Colon (tissue), 2 donors: Measurements from ENCODE around the gene LGALS3.
"Not testable (repeated sequence)": the region's sequence is repeated elsewhere in the genome, so short reads cannot be mapped to it uniquely, and the experiment has no call there.

Experiments used
- FAIRE-seq: peaks from 2 replicates; lab custom pipeline; 2012; peaks lifted over from hg19 to GRCh38; lab: Jason Lieb, UNC
- donor health status: control.
- donor health status: control.

The LGALS3 gene

DNA sequence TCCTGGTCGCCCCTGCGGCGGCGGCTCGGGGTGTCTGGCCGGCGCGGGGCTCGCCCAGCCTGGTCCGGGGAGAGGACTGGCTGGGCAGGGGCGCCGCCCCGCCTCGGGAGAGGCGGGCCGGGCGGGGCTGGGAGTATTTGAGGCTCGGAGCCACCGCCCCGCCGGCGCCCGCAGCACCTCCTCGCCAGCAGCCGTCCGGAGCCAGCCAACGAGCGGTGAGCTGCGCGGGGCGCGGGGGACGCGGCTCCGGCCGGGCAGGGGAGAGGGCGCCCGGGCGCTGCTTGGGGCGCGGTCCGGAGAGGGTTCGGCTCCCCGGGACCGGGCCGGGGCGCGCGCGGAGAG, at the start of gene LGALS3:
LGALS3 (plus strand) TSS at position 167 of the 342 bp plus-strand sequence. CDS start 8,122 bp downstream, outside the sequence.
- FAIRE-seq, result no peak

DNA sequence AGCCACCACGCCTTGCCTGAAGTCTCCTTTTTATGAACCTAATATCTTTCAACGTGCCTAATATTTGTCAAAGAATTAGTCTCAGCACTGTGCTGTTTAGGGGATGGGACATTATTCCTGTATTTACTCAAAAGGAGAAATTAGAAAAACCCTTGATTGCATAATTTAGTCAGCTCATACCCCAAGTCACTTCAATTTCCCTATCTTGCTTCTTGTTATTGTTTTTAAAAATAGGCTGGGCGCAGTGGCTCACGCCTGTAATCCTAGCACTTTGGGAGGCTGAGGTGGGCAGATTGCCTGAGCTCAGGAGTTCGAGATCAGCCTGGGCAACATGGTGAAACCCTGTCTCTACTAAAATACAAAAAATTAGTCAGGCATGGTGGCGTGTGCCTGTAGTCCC, 49.1 kb upstream of the LGALS3 start:
- FAIRE-seq, result not testable (repeated sequence)

DNA sequence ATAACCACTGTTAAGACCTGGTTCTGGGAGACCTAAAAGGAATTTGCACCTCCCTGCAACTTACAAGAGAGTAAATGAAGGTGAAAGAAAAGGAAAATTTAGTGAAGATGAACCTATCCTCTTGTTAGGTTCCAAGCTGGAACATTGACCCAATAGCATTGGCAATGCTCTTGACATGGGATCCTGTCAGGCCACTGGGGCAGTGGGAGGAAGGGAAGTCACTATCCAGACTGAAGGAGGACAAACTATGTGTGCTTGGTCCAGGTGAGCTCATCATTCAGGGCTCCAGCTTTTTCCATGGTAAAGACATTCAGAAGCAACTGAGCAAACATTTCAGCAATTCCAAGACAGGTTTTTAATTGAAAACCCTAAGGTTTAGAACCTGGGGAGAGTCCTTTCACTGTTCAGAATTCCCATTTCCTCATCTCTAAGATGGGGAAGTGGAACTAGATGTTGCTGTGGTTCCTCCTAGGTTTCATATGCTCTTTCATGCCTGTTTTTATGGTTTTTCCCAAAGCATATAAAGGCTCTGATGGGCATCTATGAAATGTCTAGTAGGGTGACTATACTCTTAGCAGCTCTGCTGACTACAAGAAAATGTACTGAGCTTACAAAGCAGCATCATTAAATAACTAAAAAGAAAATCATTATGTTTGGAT, 44.5 kb upstream of the LGALS3 start:
- no peak for FAIRE-seq

DNA sequence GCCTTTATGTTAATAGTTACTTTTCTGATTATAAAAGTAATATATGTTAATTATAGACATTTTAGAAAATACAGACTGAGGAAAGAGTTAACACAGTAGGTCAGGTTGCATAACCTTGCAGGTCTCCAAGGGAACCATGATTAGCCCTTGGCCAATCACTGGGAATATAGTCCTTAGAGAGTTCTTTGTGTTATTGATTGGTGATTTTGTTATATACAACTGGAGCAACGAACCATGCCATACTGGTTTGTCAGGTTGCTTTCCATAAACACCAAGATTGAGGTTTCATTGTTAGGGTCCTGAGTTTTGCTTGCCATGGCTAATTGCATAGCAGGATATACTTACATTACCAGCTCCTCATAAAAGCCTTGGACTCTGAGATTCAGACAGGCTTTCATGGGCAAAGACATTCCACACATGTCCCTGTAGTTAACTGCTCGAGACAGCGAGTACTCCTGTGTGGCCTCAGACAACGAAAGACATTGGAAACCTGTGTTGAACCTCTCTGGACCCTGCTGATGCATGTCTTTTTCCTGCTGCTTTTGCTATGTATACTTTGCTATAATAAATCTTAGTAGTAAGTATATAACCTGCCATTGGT, 43.9 kb upstream of the LGALS3 start:
- no peak for FAIRE-seq

DNA sequence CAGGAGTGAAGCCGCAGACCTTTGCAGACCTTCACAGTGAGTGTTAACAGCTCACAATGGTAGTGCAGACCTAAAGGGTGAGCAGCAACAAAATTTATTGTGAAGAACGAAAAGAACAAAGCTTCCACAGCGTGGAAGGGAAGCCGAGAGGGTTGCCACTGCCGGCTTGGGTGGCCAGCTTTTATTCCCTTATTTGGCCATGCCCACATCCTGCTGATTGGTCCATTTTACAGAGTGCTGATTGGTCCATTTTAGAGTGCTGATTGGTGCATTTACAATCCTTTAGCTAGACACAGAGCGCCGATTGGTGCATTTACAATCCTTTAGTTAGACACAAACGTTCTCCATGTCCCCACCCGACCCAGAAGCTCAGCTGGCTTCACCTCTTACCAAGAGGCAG, 42.1 kb upstream of the LGALS3 start:
- FAIRE-seq, result no peak

DNA sequence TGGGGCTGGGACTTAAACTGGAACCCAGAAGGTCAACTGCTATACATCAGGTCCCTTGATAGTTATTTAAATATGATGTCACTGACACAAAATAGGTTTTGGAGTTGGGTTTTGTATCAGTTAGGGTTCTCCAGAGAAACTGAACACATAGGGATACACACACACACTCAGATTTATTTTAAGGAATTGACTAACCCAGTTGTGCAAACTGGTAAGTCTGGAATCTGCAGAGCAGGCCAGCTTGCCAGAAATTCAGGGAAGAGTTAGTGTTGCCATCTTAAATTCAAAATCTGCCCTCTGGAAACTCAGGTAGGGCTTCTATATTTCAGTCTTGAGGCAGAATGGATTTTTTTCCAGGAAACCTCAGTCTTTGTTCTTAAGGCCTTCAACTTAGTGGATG, 40.7 kb upstream of the LGALS3 start:
- no peak for FAIRE-seq

DNA sequence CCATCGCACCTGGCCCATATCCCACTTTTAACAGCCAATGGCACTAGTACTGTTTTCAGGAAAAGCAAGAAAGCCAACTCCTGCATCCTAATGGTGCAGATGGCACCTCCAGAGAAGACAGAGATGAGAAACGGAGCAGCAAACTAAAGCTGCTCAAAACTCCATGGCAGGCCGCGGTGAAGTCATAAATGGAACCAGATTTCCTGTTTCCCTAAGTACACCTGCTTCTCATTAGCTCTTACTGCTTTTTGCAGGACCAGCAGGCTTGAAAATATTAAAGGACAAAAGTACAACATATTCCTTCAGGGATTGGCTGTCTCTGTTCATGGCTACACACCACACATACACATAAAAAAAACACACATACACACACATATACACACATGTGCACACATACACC, 36.7 kb upstream of the LGALS3 start:
- no peak for FAIRE-seq

DNA sequence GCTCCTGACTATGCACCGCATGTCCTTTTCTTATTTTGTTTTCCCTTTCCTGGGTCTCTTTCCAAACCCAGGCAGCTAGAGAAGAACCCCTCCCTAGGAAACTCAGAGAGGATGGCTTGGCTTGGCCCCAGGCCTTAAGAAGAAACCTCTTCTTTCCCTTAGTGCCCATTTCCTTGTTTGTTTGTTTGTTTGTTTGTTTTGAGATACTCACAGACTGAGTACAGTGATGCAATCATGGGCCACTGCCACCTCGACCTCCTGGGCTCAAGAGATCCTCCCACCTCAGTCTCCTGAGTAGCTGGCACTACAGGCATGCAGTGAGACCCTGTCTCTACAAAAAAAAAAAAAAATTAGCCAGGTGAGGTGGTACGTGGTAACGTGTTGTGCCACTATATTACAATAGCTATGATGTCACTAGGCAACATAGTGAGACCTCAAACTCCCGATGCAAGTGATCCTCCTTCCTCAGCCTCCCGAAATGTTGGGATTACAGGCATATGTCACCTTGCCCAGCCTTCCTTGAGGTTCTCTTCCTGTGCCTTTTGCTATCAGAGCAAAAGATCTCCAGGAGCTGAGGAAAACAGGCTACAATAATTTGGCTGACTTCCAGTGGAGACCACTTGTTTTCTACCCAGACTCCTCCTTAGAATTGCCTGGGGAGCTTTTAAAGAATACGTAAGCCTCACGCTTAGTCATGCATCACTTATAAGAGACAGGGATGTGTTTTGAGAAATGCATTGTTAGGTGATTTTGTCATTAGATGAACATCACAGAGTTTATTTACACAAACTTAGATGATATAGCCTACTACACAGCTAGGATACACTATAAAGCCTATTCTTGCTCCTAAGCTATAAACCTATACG, 34.5 kb upstream of the LGALS3 start:
- no peak for FAIRE-seq

DNA sequence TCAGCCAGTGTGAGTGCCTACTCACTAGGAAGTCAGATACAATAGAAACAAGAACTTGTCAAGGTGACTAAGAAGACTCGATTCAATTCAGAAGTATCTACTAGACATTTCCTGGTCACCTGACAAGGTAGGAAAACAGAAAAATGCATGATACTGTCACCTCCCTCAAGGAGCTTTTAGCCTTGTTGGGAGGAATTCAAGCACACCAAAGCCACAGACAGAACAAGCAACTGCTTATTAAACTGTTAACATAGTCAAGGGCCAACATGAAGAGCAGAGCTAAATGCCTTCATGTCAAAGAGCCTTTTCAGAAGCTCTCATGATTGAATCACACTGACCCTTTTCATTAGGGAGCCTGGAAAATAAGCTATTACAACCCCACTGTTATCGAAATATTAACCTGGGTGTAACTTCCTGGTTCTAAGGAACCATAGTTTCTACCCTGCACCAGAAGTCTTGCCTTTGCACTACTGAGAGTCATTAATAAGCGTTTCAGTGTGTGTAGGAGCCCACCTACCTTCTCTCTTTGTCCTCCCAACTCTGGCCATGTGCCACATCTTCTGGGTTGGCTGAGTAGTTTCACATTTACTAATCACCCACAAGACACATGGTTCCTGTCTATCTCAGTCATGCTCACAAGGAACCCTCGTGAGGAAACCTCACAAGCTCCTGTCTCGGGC, 31.0 kb upstream of the LGALS3 start:
- no peak for FAIRE-seq

DNA sequence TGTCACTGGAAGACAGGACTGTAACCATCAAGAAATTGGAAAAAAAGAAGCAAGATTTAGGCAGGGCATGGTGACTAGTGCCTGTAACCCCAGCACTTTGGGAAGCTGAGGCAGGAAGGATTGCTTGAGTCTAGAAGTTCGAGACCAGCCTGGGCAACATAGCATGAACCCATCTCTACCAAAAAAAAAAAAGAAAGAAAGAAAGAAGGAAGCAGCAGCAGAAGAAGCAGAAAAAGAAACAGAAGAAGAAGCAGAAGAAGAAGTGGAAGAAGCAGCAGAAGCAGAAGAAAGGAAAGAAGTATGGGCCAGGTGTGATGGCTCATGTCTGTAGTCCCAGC, 30.5 kb upstream of the LGALS3 start:
- FAIRE-seq, result no peak

DNA sequence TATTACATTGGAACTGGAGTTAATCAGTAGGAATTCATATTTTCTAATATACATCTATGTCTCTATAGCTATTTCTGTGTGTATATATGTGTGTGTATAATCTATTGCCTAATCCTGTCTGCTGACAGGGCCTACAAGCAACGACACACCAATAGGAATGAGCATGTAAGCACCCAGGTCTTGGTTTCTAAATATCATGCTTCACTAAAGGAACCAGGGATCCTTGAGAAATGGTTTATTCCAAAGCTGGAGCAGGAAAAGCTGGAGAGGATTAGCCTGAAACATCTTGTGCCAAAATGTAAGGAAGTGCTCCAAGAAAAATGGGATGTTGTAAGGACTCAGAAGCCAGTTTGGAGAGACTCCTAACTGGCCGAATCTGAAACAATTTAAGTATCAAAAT, 29.3 kb upstream of the LGALS3 start:
- no peak for FAIRE-seq

DNA sequence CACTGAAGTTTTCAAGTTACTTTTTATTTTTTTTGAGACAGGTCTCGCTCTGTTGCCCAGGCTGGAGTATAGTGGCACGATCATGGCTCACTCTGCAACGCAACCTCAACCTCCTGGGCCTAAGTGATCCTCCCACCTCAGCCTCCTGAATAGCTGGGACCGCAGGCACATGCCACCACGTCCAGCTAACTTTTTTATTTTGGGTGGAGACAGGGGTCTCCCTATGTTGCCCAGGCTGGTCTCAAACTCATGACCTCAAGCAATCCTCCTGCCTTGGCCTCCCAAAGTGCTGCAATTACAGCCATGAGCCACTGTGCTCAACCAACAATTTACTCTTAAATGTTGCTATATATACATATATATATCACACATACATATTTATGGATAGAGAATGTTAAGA, 27.4 kb upstream of the LGALS3 start:
- FAIRE-seq, result no peak

DNA sequence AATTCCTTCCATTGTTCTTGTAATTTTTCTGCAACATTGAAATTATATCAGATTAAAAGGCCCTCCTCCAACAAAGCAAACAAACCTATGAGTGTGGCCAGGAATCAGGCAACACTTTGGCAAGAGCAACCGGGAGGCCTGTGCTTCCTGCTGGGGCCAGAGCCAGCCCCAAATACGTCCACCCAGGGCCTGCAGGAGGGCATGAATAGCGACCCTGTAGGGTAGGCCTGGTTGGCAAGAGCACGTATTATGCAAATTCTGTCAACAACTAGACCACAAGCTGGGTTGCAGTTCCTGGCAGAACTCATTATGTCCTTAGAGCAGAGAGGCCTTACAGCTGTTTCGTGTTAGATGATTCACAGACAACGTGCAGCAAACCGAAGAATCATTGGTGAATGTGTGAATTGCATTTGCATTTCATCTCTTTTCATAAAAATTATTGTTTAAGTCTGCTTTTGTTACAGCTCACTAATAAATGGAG, 26.9 kb upstream of the LGALS3 start:
- FAIRE-seq, result no peak

DNA sequence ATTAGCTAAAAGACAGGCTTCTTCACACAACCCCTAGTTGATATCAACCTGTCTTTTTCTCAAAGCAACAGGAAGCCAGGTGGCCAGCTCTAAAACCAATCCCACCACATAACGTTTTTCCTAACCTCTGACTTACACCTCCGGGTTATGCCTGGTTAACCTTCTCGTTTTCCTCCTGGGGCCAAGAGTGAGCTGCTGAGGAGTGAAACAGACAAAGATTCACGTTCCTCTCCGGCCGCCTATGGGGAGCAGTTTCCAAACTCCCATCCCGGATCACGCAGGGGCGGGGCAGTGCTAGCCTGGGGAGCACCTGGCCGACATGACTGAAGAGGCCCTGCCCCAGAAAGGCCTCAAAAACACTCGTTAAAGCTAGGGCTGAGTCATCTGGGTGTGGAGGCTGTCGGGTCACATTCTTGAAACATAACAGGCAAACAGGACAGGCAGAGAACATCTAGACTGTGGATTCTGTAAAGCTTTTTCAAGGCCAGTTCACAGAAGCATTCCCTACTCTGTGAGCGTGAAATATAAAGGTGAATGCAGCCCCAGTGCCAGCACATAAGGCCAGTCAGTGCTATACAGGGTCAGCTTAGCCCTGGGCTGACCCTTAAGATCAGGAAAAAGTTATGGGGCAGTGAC, 25.9 kb upstream of the LGALS3 start:
- no peak for FAIRE-seq

DNA sequence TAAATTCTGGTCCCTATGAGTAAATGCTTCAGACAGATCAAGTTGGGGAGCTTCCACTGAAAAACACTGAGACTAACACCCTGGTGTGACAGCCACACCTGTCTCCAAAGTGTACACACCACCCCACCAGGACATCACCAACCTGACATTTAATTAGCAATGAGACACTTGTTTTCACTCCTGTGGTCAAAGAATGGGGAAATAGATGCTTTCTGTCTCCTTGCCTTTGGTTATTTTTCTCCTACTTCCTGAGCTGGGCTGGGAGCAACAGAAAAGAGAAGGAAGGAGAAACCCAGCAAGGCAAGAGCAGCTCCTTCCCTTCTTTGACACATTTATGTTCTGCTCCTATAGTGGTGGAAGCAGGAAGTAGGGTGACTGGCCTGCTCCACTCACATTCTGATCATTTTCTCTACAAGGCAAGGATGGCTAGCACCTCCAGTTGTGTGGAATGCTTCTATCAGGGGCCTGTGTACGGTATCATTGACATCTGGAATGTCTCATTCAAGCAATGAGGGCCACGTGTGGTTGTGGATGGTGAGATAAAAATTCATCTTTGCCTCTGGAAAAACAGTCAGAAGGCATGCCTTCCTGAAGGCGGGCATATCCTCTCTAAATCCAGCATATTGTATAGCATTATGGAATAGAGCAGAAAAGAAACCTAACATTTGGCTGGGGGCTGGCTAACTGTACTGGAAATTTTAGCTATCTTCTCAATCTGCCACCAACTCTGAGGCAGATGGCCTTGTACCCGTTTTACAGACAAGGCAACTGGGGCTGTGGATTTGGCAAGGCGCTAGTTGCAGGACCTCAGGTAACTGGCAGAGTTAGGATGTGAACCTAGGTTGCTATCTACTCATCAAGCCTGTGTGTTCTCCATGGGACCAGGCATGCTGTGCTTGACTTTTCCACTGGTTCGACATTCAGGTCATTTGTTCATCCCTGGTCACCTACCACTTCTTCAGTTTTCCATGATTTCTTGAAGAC, 24.8 kb upstream of the LGALS3 start:
- no peak for FAIRE-seq

DNA sequence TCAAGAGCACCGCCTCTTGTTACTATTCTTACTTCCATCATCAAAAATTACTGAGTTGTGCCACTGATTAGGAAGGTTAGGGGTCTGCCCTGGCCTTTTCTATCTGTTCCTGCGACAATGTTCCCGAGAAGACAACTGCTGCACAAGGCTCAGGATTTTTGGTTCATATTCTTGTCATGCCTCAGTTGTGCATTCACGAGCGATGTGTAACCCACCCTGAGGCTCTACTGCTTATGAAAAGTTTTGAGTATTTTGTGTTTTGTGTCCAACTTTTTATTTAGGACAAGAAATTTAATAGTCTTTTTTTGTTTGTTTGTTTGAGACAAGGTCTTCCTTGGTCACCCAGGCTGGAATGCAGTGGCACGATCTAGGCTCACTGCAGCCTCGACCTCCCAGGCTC, 23.1 kb upstream of the LGALS3 start:
- FAIRE-seq, result no peak

DNA sequence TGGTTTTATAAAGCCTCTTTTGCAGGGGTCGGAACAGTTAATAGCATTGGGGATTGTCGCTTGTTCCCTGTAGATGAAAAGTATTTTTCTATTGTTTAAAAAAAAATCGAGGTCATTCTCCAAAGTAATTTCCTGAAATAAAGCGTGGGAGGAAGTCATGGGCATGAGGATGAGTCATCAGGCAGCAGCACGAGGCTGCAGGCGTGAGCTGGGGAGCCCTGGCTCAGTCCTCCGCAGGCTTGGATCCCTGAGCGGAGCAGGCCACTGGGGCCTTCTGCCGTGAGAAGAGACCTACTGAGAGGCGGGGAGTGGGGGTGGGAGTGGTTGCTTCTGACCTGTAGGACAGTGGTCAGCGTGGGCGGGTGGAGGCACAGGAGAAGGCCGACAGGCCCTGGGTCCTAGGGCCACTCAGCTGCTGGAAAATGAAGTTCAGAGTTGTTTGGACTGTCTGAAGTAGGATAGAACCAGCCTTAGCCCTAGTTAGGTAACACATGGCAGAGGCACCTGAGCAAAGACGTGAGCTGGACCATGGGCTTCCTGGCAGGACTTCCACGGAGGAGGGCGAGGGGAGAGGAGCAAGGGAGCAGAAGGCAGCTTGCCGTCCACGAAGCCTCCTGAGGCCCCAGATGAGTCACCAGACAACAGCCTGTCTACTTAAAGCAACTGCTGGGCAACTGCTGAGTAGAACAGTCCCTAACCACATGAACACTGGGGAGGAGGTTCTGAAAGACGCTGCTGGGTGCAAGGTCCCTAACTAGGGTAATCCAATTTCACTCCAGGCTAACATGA, 21.1 kb upstream of the LGALS3 start:
- no peak for FAIRE-seq

DNA sequence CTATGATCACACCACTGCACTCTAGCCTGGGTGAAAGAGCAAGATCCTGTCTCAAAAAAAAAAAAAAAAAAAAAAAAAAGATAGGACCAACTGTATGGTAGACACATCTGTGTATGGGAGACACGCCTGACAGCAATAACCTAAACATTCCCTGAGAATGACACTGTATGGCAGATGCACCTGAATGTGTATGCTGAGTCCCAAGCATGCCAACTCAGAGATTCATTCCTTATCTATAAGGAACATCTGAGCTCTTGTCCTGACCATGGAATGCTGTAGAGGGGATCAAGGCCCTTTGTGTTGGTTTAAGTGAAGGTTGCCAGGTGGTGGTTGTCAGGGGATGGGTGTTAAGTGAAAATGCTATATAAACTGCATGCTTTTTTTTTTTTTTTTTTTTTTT, 19.2 kb upstream of the LGALS3 start:
- no peak for FAIRE-seq

DNA sequence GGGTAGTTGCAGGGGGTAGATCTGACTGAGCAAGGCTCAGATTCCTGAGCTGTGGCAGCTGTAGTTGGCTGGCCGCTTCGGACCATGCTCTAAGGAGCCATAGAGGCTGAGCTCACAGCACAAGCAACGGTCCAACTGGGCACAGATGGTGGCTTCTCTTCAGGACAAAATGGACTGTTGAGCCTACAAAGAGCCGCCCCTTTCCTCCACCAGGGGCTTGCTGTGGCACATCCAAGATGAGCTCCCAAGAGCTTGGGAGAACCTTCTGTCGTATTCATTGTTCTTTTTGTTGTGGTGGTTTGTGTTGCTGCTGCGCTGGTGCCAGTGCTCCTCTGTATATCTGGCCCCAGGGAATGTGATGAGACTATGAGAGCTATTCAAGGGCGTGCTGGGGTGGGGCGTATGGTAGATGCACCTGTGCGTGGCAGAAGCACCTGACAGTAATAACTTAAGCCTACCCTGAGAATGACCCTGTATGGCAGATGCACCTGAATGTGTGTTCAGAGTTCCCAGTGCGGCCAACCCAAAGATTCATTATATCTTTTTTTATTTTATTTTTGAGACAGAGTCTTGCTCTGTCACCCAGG, 17.8 kb upstream of the LGALS3 start:
- no peak for FAIRE-seq

DNA sequence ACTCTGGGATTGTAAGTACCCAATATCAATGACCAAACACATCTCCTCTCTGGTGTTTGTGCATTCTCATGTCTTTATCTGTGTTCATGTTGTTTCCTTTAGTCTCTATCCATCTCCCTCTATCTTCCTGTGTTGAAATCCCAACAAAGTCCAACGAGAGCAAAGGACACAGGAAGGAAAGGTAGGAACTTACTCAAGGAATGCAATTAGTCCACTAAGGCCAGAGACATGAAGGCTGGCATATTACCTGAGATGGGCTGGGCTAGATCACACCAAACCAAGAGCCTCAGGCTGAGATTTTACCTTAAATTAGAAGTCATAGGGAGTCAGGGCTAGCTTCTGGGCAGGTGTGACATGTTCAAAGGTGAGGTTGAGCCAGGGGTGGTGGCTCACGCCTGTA, 14.3 kb upstream of the LGALS3 start:
- FAIRE-seq, result no peak
